ENCODE results near the gene TNRC6C. TPM values are rescaled to one million over a fixed set of nuclear protein-coding genes. Genes with fewer than 3 reads are reported as not detected.

TNRC6C gene
- total and polyA plus RNA-seq, 7 donors: 0.92 to 22.1 (median 6.3) TPM

GRCh38 chr17:78019976-78020716, 61.6 kb downstream of the TNRC6C start:
- intact Hi-C loops (cut with DNase I): loop anchor here (2.0 to 10.0 kb wide), 3 partner anchors 21 to 232 kb away; no protein-coding TSS in a partner anchor
- no peak overlapping the region for H3K27ac ChIP-seq
- peaks cover 0 to 9% (median 0%) of the 10 kb centered on the region in 4 donors for H3K4me1 ChIP-seq
- no peaks in the 10 kb centered on the region for H3K27me3 ChIP-seq
- no peak for TF ChIP-seq EP300 (IDR thresholded peaks at IDR 0.05)
- no peaks in the 10 kb centered on the region for H3K36me3 ChIP-seq
- no peak overlapping the region for H3K4me3 ChIP-seq
- DNase-seq: no peak
- no peaks in the 10 kb centered on the region for H3K9me3 ChIP-seq
- 84 to 90% methylated on average over 6 of the region's 6 CpGs for WGBS, 2 donors

- DNase-seq: no peak
- Histone ChIP-seq H3K36me3 (no peaks in the 10 kb centered on the region), H3K27ac (no peak overlapping the region), H3K27me3 (no peaks in the 10 kb centered on the region), H3K4me1 (peaks cover 0 to 9% (median 0%) of the 10 kb centered on the region in 4 donors), H3K4me3 (no peak overlapping the region), H3K9me3 (no peaks in the 10 kb centered on the region)
- intact Hi-C loops (cut with DNase I): loop anchor here (5.0 kb wide), 1 partner anchor 232 kb away; no protein-coding TSS in a partner anchor
- WGBS, 2 donors: 84 to 86% methylated on average over 1 of the region's 1 CpG
- no peak for TF ChIP-seq EP300 (IDR thresholded peaks at IDR 0.05)
- no peak for TF ChIP-seq POLR2AphosphoS5 (IDR thresholded peaks at IDR 0.05)
- no peak for TF ChIP-seq POLR2A (IDR thresholded peaks at IDR 0.05)
- TF ChIP-seq CTCF (IDR thresholded peaks at IDR 0.05): no peak
Measured at GRCh38 chr17:78020717-78021108, 62.2 kb downstream of the TNRC6C start.

- intact Hi-C loops (cut with DNase I): loop anchor here (5.0 kb wide), 1 partner anchor 230 kb away; no protein-coding TSS in a partner anchor
- TF ChIP-seq POLR2A (IDR thresholded peaks at IDR 0.05) (no peak), CTCF (IDR thresholded peaks at IDR 0.05) (no peak), EP300 (IDR thresholded peaks at IDR 0.05) (no peak), POLR2AphosphoS5 (IDR thresholded peaks at IDR 0.05) (no peak)
Measured at GRCh38 chr17:78022425-78022824, 63.9 kb downstream of the TNRC6C start.

GRCh38 chr17:78023042-78023441, 64.5 kb downstream of the TNRC6C start:
- no peak for DNase-seq
- Histone ChIP-seq H3K4me3 (no peak overlapping the region), H3K9me3 (no peaks in the 10 kb centered on the region), H3K27me3 (no peaks in the 10 kb centered on the region), H3K4me1 (peaks cover 0 to 18% (median 0%) of the 10 kb centered on the region in 4 donors), H3K36me3 (no peaks in the 10 kb centered on the region), H3K27ac (no peak overlapping the region)
- intact Hi-C loops (cut with DNase I): loop anchor here (5.0 kb wide), 1 partner anchor 229 kb away; no protein-coding TSS in a partner anchor
- TF ChIP-seq POLR2AphosphoS5 (IDR thresholded peaks at IDR 0.05) (no peak), POLR2A (IDR thresholded peaks at IDR 0.05) (no peak), CTCF (IDR thresholded peaks at IDR 0.05) (no peak), EP300 (IDR thresholded peaks at IDR 0.05) (no peak)
- WGBS, 2 donors: 86 to 91% methylated on average over 5 of the region's 5 CpGs

More at GRCh38 chr17:78022425-78022824, 63.9 kb downstream of the TNRC6C start:
- H3K4me1 ChIP-seq: peaks cover 0 to 18% (median 0%) of the 10 kb centered on the region in 4 donors
- 92 to 97% methylated on average over 2 of the region's 2 CpGs for WGBS, 2 donors
- no peaks in the 10 kb centered on the region for H3K9me3 ChIP-seq
- H3K27me3 ChIP-seq: no peaks in the 10 kb centered on the region
- DNase-seq: no peak
- H3K4me3 ChIP-seq: no peak overlapping the region
- H3K36me3 ChIP-seq: no peaks in the 10 kb centered on the region
- H3K27ac ChIP-seq: no peak overlapping the region

- 92 to 93% methylated on average over 2 of the region's 2 CpGs for WGBS, 2 donors
- DNase-seq: no peak
- H3K36me3 ChIP-seq: peaks cover 0 to 8% (median 1%) of the 10 kb centered on the region in 4 donors
- no peak for TF ChIP-seq EP300 (IDR thresholded peaks at IDR 0.05)
- no peak for TF ChIP-seq CTCF (IDR thresholded peaks at IDR 0.05)
- TF ChIP-seq POLR2AphosphoS5 (IDR thresholded peaks at IDR 0.05): no peak
- TF ChIP-seq POLR2A (IDR thresholded peaks at IDR 0.05): no peak
- peaks cover 0 to 15% (median 0%) of the 10 kb centered on the region in 4 donors for H3K4me1 ChIP-seq
- intact Hi-C loops (cut with DNase I): no loop called here
- H3K9me3 ChIP-seq: no peaks in the 10 kb centered on the region
- H3K4me3 ChIP-seq: no peak overlapping the region
- no peaks in the 10 kb centered on the region for H3K27me3 ChIP-seq
- H3K27ac ChIP-seq: no peak overlapping the region
Measured at GRCh38 chr17:78026381-78026780, 67.9 kb downstream of the TNRC6C start.

Measured in sigmoid colon (tissue), 7 donors.